ENCODE results near the gene HES5.
"Not testable (repeated sequence)": the region's sequence is repeated elsewhere in the genome, so short reads cannot be mapped to it uniquely, and the experiment has no call there.

The HES5 gene

GRCh38 chr1:2529784-2530512, at the start of gene HES5:
Gene HES5 (minus strand): TSS chr1:2530263. CDS start chr1:2530164, 99 bp downstream.
- DNase-seq (ENCODE audit: low read depth), result no peak

GRCh38 chr1:2578758-2579118, 48.7 kb upstream of the HES5 start:
- no peak for DNase-seq (ENCODE audit: low read depth)

GRCh38 chr1:2577565-2578075, 47.6 kb upstream of the HES5 start:
- not testable (repeated sequence) for DNase-seq (ENCODE audit: low read depth)

- no peak for DNase-seq (ENCODE audit: low read depth)
Measured at GRCh38 chr1:2575801-2576663, 46.0 kb upstream of the HES5 start.

- DNase-seq (ENCODE audit: low read depth), result no peak
Measured at GRCh38 chr1:2574350-2574749, 44.3 kb upstream of the HES5 start.

- no peak for DNase-seq (ENCODE audit: low read depth)
Measured at GRCh38 chr1:2573250-2573920, 43.3 kb upstream of the HES5 start.

- DNase-seq (ENCODE audit: low read depth), result no peak
Measured at GRCh38 chr1:2571348-2571747, 41.3 kb upstream of the HES5 start.

GRCh38 chr1:2570332-2570731, 40.3 kb upstream of the HES5 start:
- DNase-seq (ENCODE audit: low read depth), result no peak

GRCh38 chr1:2569703-2570102, 39.6 kb upstream of the HES5 start:
- not testable (repeated sequence) for DNase-seq (ENCODE audit: low read depth)

GRCh38 chr1:2569060-2569459, 39.0 kb upstream of the HES5 start:
- no peak for DNase-seq (ENCODE audit: low read depth)

- DNase-seq (ENCODE audit: low read depth), result not testable (repeated sequence)
Measured at GRCh38 chr1:2568187-2568816, 38.2 kb upstream of the HES5 start.

- DNase-seq (ENCODE audit: low read depth), result no peak
Measured at GRCh38 chr1:2567083-2567679, 37.1 kb upstream of the HES5 start.

GRCh38 chr1:2566101-2567045, 36.3 kb upstream of the HES5 start:
- DNase-seq (ENCODE audit: low read depth), result no peak

- DNase-seq (ENCODE audit: low read depth), result no peak
Measured at GRCh38 chr1:2564815-2565374, 34.8 kb upstream of the HES5 start.

GRCh38 chr1:2564006-2564814, 34.1 kb upstream of the HES5 start:
- DNase-seq (ENCODE audit: low read depth), result no peak

- DNase-seq (ENCODE audit: low read depth), result no peak
Measured at GRCh38 chr1:2563205-2563604, 33.1 kb upstream of the HES5 start.

- DNase-seq (ENCODE audit: low read depth), result no peak
Measured at GRCh38 chr1:2561898-2562895, 32.1 kb upstream of the HES5 start.

- DNase-seq (ENCODE audit: low read depth), result no peak
Measured at GRCh38 chr1:2561446-2561845, 31.4 kb upstream of the HES5 start.
